Measurements from ENCODE around the gene MTRF1. TPM values are rescaled to one million over a fixed set of nuclear protein-coding genes. Genes with fewer than 3 reads are reported as not detected.

The MTRF1 gene
- total RNA-seq, 1 donor from 2014 or later, result 12.9 TPM

DNA sequence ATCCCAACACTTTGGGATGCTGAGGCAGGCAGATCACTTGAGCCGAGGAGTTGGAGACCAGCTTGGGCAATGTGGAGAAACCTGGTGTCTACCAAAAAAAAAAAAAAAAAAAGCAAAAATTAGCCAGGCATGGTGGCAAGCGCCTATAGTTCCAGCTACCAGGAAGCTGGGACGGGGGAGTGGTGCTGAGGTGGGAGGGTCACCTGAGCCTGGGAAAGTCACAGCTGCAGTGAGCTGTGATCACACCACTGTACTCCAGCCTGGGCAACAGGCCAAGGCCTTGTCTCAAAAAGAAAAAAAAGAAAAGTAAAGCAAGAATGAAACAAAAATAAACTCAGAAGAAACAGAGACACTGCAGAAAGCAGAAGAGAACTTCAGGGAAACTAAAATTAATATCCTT is 31.6 kb downstream of the MTRF1 start:
- H3K4me1 Mint-ChIP-seq (ENCODE audit: unreplicated experiment), result peaks cover 8% of the 10 kb centered on the region
- no peak overlapping the region for H3K27ac Mint-ChIP-seq (ENCODE audit: unreplicated experiment)
- TF ChIP-seq CTCF (IDR thresholded peaks at IDR 0.05), result no peak

GRCh38 chr13:41231025-41231677 is 32.2 kb downstream of the MTRF1 start:
- peaks cover 26% of the 10 kb centered on the region for H3K36me3 Mint-ChIP-seq (ENCODE audit: unreplicated experiment)
- H3K9me3 Mint-ChIP-seq (ENCODE audit: unreplicated experiment), result no peaks in the 10 kb centered on the region
- DNase-seq (ENCODE audit: extremely low spot score, unreplicated experiment), result no peak
- H3K4me1 Mint-ChIP-seq (ENCODE audit: unreplicated experiment), result peaks cover 8% of the 10 kb centered on the region
- no peak for TF ChIP-seq CTCF (IDR thresholded peaks at IDR 0.05)
- no peaks in the 10 kb centered on the region for H3K27me3 Mint-ChIP-seq (ENCODE audit: unreplicated experiment)
- no peak overlapping the region for H3K4me3 Mint-ChIP-seq (ENCODE audit: unreplicated experiment)
- no peak overlapping the region for H3K27ac Mint-ChIP-seq (ENCODE audit: unreplicated experiment)

More for the DNA sequence above, 31.6 kb downstream of the MTRF1 start:
- Mint-ChIP-seq H3K4me3 (ENCODE audit: unreplicated experiment) (no peak overlapping the region), H3K36me3 (ENCODE audit: unreplicated experiment) (peaks cover 27% of the 10 kb centered on the region), H3K9me3 (ENCODE audit: unreplicated experiment) (no peaks in the 10 kb centered on the region), H3K27me3 (ENCODE audit: unreplicated experiment) (no peaks in the 10 kb centered on the region)
- DNase-seq (ENCODE audit: extremely low spot score, unreplicated experiment), result no peak

GRCh38 chr13:41229356-41229755 is 34.0 kb downstream of the MTRF1 start:
- peaks cover 22% of the 10 kb centered on the region for H3K36me3 Mint-ChIP-seq (ENCODE audit: unreplicated experiment)

GRCh38 chr13:41224113-41225110 is 39.0 kb downstream of the MTRF1 start:
- H3K4me3 Mint-ChIP-seq (ENCODE audit: unreplicated experiment), result no peak overlapping the region
- no peak for TF ChIP-seq CTCF (IDR thresholded peaks at IDR 0.05)

More at GRCh38 chr13:41229356-41229755, 34.0 kb downstream of the MTRF1 start:
- Mint-ChIP-seq H3K9me3 (ENCODE audit: unreplicated experiment) (no peaks in the 10 kb centered on the region), H3K4me1 (ENCODE audit: unreplicated experiment) (peaks cover 8% of the 10 kb centered on the region), H3K4me3 (ENCODE audit: unreplicated experiment) (no peak overlapping the region), H3K27me3 (ENCODE audit: unreplicated experiment) (no peaks in the 10 kb centered on the region), H3K27ac (ENCODE audit: unreplicated experiment) (no peak overlapping the region)
- DNase-seq (ENCODE audit: extremely low spot score, unreplicated experiment), result no peak
- TF ChIP-seq CTCF (IDR thresholded peaks at IDR 0.05), result no peak

More at GRCh38 chr13:41224113-41225110, 39.0 kb downstream of the MTRF1 start:
- no peak overlapping the region for H3K27ac Mint-ChIP-seq (ENCODE audit: unreplicated experiment)
- peaks cover 2% of the 10 kb centered on the region for H3K36me3 Mint-ChIP-seq (ENCODE audit: unreplicated experiment)
- H3K9me3 Mint-ChIP-seq (ENCODE audit: unreplicated experiment), result no peaks in the 10 kb centered on the region
- peaks cover 4% of the 10 kb centered on the region for H3K4me1 Mint-ChIP-seq (ENCODE audit: unreplicated experiment)
- no peak for DNase-seq (ENCODE audit: extremely low spot score, unreplicated experiment)
- no peaks in the 10 kb centered on the region for H3K27me3 Mint-ChIP-seq (ENCODE audit: unreplicated experiment)
